HG03060 (cell line): ENCODE measurements around the gene COL18A1.
"Not testable (repeated sequence)": the region's sequence is repeated elsewhere in the genome, so short reads cannot be mapped to it uniquely, and the experiment has no call there.

Source experiments
- ATAC-seq: cut with Tn5 transposase; IDR thresholded peaks from one replicate; pipeline ENCODE4 v1.9.1; 2021; ENCODE audit warnings: low read depth, moderate number of reproducible peaks; ENCODE audit not compliant: unreplicated experiment

The COL18A1 gene

GRCh38 chr21:45513003-45513717 is 108.2 kb downstream of the COL18A1 start:
- ATAC-seq = no peak

- no peak for ATAC-seq
Measured at GRCh38 chr21:45513741-45514310, 108.9 kb downstream of the COL18A1 start.

GRCh38 chr21:45514311-45515021 is 109.5 kb downstream of the COL18A1 start:
- no peak for ATAC-seq

- no peak for ATAC-seq
Measured at GRCh38 chr21:45515241-45516061, 110.5 kb downstream of the COL18A1 start.

- ATAC-seq = no peak
Measured at GRCh38 chr21:45516071-45516670, 111.2 kb downstream of the COL18A1 start.

- no peak for ATAC-seq
Measured at GRCh38 chr21:45516671-45517151, 111.7 kb downstream of the COL18A1 start.

GRCh38 chr21:45517249-45518065 is 112.5 kb downstream of the COL18A1 start:
- ATAC-seq = no peak

- ATAC-seq = no peak
Measured at GRCh38 chr21:45518742-45519141, 113.8 kb downstream of the COL18A1 start.

GRCh38 chr21:45519182-45519581 is 114.2 kb downstream of the COL18A1 start:
- no peak for ATAC-seq

GRCh38 chr21:45521241-45521640 is 116.3 kb downstream of the COL18A1 start:
- ATAC-seq = no peak

GRCh38 chr21:45522381-45522780 is 117.4 kb downstream of the COL18A1 start:
- ATAC-seq = no peak

- ATAC-seq = no peak
Measured at GRCh38 chr21:45522986-45523385, 118.0 kb downstream of the COL18A1 start.

GRCh38 chr21:45523411-45524101 is 118.6 kb downstream of the COL18A1 start:
- ATAC-seq = no peak

GRCh38 chr21:45524756-45525152 is 119.8 kb downstream of the COL18A1 start:
- no peak for ATAC-seq

GRCh38 chr21:45525153-45525909 is 120.4 kb downstream of the COL18A1 start:
- ATAC-seq = no peak

- no peak for ATAC-seq
Measured at GRCh38 chr21:45525910-45526306, 120.9 kb downstream of the COL18A1 start.

GRCh38 chr21:45527151-45527999 is 122.4 kb downstream of the COL18A1 start:
- ATAC-seq = not testable (repeated sequence)
